Renal cortex interstitium (tissue), 11 donors: Measurements from ENCODE around the gene HBG1. TPM values are rescaled to one million over a fixed set of nuclear protein-coding genes. Genes with fewer than 3 reads are reported as not detected.

Experiments used
- DNase-seq, 11 donors: peaks; one replicate each; pipeline ENCODE4 v3.0.0-alpha.2; 2013; ENCODE audit warnings: low read depth in 9 of 11, low spot score in 4 of 11; ENCODE audit errors: extremely low read depth in 1 of 11
- polyA plus RNA-seq, 3 donors: library from polyadenylated mRNA; unstranded; fragments of 120-200 nt; gene quantifications; one replicate each; pipeline ENCODE4 v1.2.1, GENCODE V29; 2013; ENCODE audit not compliant: insufficient read length in 3 of 3

Gene HBG1
- polyA plus RNA-seq, 3 donors: 304 to 877 (median 766) TPM

GRCh38 chr11:5238486-5238885 lies 11.2 kb downstream of the HBG1 start:
- DNase-seq: no peak

DNA sequence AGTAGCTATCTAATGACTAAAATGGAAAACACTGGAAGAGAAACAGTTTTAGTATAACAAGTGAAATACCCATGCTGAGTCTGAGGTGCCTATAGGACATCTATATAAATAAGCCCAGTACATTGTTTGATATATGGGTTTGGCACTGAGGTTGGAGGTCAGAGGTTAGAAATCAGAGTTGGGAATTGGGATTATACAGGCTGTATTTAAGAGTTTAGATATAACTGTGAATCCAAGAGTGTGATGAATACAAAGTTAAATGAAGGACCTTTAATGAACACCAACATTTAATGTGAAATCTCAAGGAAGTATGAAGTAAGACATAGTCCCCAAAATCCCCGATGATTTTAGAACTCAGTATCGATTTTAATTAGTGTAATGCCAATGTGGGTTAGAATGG lies 12.2 kb downstream of the HBG1 start:
- DNase-seq: no peak

DNA sequence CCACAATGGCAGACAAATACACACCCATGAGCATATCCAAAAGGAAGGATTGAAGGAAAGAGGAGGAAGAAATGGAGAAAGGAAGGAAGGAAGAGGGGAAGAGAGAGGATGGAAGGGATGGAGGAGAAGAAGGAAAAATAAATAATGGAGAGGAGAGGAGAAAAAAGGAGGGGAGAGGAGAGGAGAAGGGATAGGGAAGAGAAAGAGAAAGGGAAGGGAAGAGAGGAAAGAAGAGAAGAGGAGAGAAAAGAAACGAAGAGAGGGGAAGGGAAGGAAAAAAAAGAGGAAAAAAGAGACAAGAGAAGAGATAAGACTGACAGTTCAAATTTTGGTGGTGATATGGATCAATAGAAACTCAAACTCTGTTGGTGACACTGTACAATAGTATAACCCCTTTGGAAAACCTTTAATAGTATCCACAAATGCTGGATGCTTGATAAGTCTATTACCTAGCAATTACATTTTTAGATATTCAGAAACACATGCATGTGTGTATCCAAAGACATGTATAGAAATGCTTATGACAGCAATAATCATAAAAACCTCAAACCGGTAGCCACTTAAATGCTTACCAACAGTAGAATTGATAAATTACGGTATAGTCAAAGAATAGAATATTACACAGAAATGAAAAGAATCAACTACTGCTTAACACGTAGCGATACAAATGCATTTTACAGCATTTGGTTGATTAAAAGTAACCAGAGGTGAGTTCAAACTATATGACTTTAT lies 14.1 kb downstream of the HBG1 start:
- DNase-seq: no peak

GRCh38 chr11:5234381-5234834 lies 15.2 kb downstream of the HBG1 start, which contains the start of gene HBD:
Gene HBD, minus strand, starts transcription at chr11:5234483. Its CDS starts 50 bp downstream, at chr11:5234433.
- no peak for DNase-seq

DNA sequence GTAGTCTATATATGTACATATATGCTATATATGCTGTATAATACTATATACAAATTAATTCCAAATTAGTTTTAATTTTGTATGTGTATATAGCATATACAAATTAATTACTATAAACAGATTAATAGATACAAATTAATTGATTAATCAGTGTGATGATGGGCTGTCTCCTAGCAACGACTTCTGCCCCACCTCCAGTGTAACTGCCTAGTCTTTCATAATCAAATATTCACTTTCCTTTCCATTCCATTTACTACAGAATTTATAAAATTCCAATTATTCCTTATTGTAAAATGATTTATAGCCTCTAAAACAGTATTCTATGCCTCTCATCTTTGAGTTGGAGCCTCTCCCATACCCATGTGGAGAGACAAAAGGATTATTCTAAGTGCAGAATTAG lies 16.4 kb downstream of the HBG1 start:
- no peak for DNase-seq

- no peak for DNase-seq
Measured at GRCh38 chr11:5232821-5233220, 16.8 kb downstream of the HBG1 start.

- DNase-seq: no peak
Measured at GRCh38 chr11:5232176-5232575, 17.5 kb downstream of the HBG1 start.

- DNase-seq: no peak
Measured at GRCh38 chr11:5231111-5231510, 18.5 kb downstream of the HBG1 start.

- no peak for DNase-seq
Measured at GRCh38 chr11:5230266-5230665, 19.4 kb downstream of the HBG1 start.

DNA sequence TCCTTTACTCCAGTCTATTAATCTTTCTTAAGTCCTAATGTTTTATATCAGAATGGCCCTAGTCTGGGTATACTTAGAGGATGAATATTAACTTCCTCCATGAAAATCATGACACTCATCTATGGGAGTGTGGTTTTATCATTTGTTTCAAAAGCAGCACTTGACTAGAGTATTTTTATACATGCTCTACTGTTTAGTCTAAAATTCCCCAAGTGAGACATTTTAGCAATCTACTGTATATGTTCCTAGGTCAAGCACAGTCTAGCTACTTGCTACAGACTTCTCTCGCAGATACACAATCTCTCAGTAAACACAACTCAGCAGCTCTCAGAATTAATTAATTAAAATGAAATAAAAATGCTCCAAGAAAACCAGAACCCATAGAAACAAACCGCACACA lies 19.9 kb downstream of the HBG1 start:
- DNase-seq: no peak

GRCh38 chr11:5229356-5229755 lies 20.3 kb downstream of the HBG1 start:
- DNase-seq: no peak

DNA sequence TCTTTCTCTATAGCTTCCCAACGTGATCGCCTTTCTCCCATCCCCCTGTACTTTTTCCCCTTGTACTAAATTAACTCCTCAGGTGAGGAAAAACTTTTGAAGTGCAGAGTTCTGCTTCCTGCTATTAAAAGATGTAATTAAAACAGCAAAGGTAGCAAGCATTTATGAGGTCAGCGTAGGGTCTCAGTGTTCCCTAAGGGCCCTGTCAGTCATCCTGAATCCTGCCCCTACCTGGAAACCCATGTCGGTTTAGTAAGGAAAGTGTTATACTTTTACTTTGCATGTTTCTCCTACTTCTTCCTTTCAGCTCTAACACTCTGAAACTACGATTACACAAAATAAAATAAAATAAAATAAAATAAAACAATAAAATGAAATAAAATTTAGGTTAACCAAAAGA lies 21.5 kb downstream of the HBG1 start:
- no peak for DNase-seq

DNA sequence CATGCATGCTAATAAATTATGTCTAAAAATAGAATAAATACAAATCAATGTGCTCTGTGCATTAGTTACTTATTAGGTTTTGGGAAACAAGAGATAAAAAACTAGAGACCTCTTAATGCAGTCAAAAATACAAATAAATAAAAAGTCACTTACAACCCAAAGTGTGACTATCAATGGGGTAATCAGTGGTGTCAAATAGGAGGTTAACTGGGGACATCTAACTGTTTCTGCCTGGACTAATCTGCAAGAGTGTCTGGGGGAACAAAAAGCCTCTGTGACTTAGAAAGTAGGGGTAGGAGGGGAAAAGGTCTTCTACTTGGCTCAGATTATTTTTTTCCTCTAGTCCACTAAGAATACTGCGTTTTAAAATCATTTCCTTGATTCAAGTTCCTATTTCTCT lies 22.0 kb downstream of the HBG1 start:
- no peak for DNase-seq

GRCh38 chr11:5226732-5227310 lies 22.8 kb downstream of the HBG1 start, which contains the start of gene HBB:
Gene HBB, minus strand, starts transcription at chr11:5227071. Its CDS starts 50 bp downstream, at chr11:5227021.
- DNase-seq: no peak

GRCh38 chr11:5225480-5225871 lies 24.2 kb downstream of the HBG1 start:
- DNase-seq: no peak

- DNase-seq: no peak
Measured at GRCh38 chr11:5224538-5225479, 24.8 kb downstream of the HBG1 start.

GRCh38 chr11:5223686-5224085 lies 26.0 kb downstream of the HBG1 start:
- DNase-seq: no peak

- no peak for DNase-seq
Measured at GRCh38 chr11:5223146-5223545, 26.5 kb downstream of the HBG1 start.

GRCh38 chr11:5210376-5210885 lies 39.2 kb downstream of the HBG1 start:
- DNase-seq: no peak
